GM11168 (cell line): ENCODE results near the gene HDHD2.

Experiments used
- in situ Hi-C: fragments of 300-500 bp; cut with MboI; formaldehyde crosslinking; loops from one replicate; pipeline ENCODE4 v1.12.0; 2022; ENCODE audit warnings: low sequenced_read_pairs; ENCODE audit not compliant: unreplicated experiment

HDHD2 gene

DNA sequence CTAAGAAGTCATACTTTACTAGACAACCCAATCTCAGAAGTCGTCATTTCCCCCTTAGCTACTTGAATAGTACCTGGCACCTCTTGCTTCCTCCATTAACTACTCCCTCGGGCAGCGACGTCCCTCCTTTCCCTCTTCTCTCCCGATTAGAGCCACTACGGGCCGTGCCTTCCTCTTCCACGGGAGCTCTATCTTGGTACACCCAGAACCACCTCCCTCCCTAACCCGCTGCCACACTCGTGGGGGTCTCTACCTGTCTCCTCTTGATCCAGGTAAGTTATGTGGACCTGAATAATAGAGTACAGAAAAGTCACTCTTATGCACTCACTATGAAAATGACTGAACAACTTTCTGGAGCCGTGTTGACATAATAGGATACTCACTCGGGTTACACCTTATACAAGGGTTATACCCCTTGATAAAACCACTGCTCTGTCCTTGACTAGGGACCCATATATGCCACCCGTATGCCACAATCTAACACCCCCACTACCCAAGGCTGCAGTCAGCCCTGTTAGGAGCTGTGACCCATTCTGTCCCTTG lies 595 bp upstream of the HDHD2 start:
- in situ Hi-C loops = no loop called here

DNA sequence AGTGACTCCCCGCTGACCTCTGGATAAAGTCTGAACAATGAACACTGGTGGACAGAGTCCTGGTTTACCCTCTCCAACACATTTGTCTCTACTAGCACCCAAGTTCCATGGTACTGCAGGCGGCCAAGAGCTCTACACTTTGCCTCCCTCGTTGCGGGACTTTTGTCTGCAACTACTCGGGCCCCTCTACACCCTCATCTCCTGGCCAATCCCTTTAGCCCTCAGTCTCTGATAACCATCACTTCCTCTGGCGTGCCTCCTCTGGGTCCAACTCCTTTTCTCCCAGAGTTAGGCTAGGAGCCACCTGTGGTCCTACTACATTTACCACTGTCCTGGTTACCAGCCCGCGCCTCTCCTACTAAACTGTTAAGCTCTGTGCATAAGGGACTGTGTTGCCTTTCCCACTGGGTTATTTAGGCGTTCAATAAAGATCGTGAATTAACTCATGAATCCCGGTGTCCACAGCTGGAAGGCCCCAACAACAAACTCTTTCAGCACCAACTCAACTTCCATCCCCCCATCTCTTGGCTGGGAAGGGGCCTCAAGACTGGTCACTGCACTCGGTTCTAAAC lies 757 bp downstream of the HDHD2 start:
- in situ Hi-C loops = no loop called here

DNA sequence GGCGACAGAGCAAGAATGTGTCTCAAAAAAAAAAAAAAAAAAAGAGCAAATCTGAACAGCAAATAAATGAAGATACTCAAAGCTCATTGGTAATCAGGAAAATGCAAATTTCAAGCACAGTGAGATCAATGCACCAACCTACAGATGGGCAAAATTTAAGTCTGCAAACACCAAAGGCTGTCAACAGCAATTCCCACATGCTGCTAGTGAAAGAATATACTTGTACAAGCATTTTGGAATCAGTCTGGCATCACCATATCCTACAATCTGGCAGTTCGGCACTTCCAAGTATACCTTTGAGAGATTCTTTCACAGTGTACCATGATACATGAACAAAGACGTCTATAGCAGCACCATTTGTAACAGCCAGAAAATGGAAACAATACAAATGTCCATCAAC lies 4.1 kb downstream of the HDHD2 start:
- in situ Hi-C loops = no loop called here

DNA sequence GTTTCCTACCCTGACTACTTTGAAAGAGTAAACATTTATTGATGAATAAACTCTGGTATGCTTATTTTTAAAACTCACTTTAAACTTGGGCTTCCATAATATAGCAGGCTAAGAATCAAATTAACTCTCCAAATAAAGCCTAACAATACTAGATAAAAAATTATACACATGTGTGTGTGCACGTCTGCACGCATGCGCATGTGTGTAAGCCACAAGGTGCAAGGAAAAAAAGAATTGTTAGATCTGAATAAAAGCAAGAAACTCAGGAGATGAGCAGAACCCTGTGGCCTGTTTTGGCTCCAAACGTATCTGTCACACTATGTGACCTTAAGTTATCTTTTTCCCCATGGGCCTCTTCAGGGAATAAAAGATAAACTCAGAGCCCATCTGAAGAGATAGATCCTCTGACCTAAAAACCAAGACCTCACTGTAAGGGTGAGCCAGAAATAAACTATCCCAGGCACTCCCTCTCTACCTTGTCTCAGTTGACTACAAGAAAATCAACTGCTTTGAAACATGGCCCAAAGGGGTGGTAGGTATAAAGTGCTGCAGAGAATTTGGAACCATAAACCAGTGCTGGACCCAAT lies 6.3 kb downstream of the HDHD2 start:
- in situ Hi-C loops = no loop called here

- in situ Hi-C loops = no loop called here
Measured at GRCh38 chr18:47143153-47143552, 7.1 kb downstream of the HDHD2 start.

- in situ Hi-C loops = no loop called here
Measured at GRCh38 chr18:47141289-47141688, 9.0 kb downstream of the HDHD2 start.

DNA sequence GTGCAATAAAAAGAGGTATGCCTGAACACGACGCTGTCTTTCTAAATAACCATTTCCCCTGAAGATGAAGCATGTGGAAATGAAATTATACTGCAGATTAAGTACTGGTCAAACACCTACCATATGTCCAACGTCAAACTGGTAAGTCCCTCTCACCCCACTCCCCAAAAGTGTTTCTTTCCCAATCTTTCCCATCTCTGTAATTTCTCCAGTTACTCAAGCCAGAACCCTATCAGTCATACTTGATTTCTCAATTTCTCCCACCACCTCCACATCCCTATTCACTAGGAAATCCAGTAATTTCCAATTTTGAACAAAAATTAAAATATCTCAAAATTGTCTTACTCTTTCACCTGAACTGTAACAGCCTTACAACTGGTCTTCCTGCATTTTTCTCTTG lies 29.2 kb downstream of the HDHD2 start:
- in situ Hi-C loops = no loop called here

DNA sequence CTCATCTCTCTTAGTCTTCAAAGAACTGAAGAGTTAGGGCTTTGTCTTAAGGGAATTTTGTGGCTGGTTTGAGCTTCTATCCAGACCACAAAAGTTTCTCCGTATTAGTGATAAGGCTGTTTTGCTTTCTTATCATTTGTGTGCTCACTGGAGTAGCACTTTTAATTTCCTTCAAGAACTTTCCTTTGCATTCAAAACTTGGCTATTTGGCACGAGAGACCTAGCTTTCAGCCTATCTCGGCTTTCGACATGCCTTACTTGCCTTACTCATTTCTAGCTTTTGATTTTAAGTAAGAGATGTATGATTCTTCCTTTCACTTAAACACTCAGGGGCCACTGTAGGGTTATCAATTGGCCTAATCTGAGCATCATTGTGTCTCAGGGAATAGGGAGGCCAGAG lies 29.9 kb downstream of the HDHD2 start:
- in situ Hi-C loops = no loop called here

GRCh38 chr18:47118981-47119380 lies 31.3 kb downstream of the HDHD2 start:
- in situ Hi-C loops = no loop called here

GRCh38 chr18:47115205-47115604 lies 35.1 kb downstream of the HDHD2 start:
- in situ Hi-C loops = no loop called here

DNA sequence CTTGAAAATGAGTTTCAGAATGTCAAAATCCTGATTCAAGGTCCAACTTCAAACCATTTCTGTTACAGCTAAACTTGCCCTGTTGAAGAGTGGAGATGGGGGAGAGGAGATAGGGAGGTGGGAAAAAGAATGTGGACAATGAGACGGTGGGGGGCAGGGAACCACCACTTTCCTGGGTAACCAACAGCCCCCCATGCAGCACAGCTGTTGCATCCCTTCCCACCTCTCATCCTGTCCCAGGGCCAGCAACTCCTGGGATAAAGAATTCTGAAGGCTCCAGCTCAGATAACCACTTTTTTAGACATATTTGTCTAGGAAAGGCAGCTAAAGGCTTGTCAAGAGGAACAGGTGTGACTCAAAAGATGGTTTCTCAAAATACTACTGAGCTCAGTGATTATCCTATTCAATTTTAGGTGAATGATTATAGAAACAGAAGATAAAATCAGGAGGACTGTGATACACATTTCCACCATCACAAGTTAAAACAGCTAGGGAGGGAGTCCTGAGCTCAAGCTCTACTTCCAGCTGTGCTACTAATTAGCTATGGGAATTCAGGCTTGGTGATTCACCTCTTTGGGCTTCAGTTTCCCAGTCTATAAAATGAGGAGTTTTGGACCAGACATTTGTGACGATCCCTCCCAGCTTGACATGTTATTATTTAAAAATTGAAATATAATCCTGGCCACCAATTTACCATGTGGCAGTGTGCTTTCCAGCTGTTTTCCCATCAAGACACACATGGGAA lies 36.3 kb downstream of the HDHD2 start:
- in situ Hi-C loops = no loop called here

DNA sequence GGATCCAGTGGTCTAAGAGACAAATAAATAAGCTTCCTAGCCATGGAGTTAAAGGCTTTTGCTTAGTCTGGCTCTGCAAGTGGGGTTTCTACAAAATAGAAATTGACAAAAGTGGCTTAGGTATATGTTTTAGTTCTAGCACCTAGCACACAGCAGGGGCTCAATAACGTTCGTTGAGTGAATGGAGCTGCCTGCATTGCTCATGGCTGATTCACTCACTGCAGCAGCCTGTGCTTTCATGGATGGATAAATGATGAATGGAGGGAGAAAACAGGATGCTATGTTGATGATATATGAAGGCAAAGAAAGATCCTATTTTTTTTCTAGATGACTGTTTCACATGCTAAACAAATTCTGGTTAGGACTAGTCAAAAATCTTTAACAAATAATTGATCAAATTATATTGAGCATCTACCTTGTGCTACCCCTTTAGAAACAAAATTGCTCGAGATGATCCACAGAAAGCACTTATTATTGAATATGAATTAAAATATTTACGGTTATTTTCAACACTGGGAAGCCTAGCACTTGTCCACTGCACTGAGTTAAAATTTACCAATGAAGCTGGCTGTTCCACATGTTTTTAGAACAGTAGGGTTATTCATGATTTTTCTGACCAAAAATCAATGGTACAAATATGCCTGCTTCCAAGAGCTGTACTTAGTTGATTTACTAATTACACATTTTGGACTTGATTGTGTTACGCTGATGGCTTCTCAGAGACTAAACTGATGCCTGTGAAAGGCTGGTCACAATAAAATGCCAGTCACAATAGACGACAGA lies 39.6 kb downstream of the HDHD2 start:
- in situ Hi-C loops = no loop called here

DNA sequence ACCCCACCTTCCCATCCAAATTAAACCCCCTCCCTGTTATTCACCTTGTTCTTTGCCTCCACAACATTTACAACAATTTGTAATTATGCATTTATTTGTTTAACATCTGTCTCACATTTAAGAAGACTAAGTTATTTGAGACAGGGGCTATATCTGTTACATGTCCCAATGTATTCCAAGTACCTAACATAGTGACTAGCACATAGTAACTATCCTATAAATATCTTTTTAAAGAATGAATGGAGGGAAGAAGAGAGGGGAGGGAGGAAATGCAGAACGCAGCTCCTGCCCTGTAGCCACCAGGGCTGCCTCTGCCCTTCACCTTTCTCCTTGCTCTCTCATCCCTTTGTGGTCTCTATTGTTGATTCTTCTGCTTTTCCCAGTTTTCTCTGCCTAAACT lies 40.6 kb downstream of the HDHD2 start:
- in situ Hi-C loops = no loop called here

DNA sequence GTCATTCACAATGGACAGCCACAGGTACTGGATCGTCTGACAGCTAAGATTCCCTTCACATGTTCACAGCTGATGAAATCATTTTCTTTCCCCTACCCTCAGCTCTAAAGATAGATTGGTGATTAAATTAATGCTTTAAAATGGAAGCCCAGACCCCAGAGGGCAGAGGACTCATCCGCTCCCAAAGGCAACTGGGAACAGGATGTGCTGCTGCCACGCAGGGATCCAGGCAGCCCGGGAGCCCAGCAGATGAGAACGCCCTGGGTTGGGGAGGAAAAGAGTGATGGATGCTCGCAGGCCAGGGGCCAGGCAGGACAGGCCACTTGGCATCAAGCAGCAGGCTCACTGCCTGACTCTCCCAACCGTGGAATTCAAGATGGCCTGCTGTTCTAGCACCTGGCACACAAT lies 41.3 kb downstream of the HDHD2 start:
- in situ Hi-C loops = no loop called here

DNA sequence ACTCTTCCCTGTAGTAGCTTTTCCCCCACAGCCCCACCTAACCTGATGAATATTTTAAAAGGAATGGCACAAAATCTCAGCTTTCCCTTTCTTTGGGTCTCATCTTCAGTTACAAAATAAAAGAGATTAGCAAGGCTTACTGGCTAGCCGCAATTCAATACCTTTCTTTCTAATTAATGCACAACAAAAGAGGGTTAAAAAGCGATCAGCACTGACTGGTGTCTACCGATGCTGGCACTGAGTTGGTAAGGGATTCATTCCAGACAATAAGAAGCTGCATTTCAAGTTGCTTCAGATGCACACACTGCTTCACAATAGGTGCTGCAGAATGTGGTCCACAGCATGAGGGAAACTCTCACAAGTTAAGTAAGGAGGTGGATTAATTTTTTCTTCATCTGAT lies 41.9 kb downstream of the HDHD2 start:
- in situ Hi-C loops = no loop called here

GRCh38 chr18:47100212-47100831 lies 50.0 kb downstream of the HDHD2 start:
- in situ Hi-C loops = no loop called here

DNA sequence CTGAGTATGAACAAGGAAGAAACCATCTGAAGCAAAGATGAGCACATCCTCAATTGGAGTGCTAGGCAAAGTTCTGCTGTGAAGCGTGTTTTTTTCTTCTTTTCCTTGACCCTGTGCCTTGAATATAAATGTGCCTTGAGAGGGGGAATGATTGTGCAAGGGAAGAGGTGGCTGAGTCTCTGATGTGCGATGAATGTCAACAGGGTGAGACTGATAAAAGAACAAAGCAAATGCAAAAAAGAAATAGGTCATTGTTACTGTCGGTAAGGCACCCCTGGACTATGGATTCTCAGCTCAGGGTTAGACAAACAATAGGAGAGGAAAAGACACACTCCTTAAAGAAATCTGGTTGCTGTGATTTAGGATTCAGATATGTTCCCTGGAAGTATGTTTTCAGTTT lies 54.5 kb downstream of the HDHD2 start:
- in situ Hi-C loops = loop anchor here (25.0 kb wide), 1 partner anchor 666 kb away; no protein-coding TSS in a partner anchor

DNA sequence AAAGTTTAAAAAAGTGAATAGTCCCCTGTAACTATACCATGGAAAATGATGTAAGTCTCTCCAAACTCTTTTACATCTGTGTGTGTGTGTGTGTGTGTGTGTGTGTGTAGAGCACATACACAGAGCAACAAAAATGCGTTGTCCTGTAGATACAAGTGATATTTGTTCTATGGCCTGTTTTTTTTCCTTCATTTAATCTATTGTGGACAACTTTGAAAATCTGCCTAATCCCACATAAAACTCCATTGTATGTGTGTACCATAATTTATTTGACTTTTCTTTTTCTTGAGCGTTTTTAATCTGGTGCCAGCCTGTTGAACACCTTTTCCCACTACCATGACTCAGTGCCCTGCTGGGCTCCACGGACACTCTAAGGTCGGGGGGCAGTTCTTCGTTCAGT lies 62.6 kb downstream of the HDHD2 start:
- in situ Hi-C loops = loop anchor here (25.0 kb wide), 1 partner anchor 675 kb away; no protein-coding TSS in a partner anchor

- in situ Hi-C loops = loop anchor here (25.0 kb wide), 1 partner anchor 681 kb away; no protein-coding TSS in a partner anchor
Measured at GRCh38 chr18:47081578-47081977, 68.7 kb downstream of the HDHD2 start.

- in situ Hi-C loops = loop anchor here (25.0 kb wide), 1 partner anchor 681 kb away; no protein-coding TSS in a partner anchor
Measured at GRCh38 chr18:47080872-47081271, 69.4 kb downstream of the HDHD2 start.
